GM12865 (cell line): ENCODE measurements around the gene CLPTM1L.
"Not testable (repeated sequence)": the region's sequence is repeated elsewhere in the genome, so short reads cannot be mapped to it uniquely, and the experiment has no call there.

Experiments used
- DNase-seq: peaks from one replicate; pipeline ENCODE4 v3.0.0; 2010; ENCODE audit warnings: low read depth
- H3K4me3 ChIP-seq: 2 replicates; pipeline ENCODE4 v1.5.1; 2011; ENCODE audit warnings: mild to moderate bottlenecking, low read depth, low read length, control low read depth
- TF ChIP-seq, protein P1 (sequence below): IDR thresholded peaks from 2 replicates; pipeline ENCODE4 v1.5.1; 2011; ENCODE audit warnings: low read length, control low read depth, low read depth, inconsistent platforms; ENCODE audit not compliant: insufficient read depth; ENCODE audit errors: missing control alignments

The CLPTM1L gene

DNA sequence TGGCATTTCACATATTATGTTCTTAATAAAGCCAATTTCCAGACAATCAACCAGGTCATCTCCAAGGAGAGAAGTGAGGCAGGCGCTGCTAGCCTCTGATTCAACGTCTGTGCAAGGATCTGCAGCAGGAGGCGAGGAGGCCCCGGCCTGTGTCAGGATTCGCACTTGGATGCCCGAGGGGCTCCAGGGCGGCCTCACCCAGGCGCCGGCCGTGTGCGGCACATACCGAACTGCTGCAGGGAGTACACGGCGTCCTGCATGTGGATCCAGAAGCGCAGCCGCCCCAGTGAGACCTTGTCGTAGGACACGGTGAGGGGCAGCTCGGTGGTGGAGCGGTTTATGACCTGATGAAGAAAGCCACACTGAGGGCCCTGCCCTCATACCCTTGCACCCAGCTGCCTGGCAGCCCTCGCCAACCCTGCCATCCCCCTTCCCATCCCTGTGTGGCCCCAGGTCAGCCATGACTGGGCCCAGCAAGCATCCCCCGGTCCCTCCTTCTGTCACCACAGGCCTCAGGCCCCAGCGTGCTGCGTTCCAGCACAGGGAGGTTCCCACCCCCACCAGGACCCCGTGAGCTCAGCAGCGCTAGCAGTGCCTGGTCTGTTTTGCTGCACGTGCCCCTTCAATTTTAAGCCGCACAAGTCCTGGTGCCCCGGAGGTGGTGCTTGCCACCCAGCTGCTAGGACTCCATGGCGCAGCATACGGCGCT, 9.9 kb downstream of the CLPTM1L start:
- TF ChIP-seq, protein P1, sequence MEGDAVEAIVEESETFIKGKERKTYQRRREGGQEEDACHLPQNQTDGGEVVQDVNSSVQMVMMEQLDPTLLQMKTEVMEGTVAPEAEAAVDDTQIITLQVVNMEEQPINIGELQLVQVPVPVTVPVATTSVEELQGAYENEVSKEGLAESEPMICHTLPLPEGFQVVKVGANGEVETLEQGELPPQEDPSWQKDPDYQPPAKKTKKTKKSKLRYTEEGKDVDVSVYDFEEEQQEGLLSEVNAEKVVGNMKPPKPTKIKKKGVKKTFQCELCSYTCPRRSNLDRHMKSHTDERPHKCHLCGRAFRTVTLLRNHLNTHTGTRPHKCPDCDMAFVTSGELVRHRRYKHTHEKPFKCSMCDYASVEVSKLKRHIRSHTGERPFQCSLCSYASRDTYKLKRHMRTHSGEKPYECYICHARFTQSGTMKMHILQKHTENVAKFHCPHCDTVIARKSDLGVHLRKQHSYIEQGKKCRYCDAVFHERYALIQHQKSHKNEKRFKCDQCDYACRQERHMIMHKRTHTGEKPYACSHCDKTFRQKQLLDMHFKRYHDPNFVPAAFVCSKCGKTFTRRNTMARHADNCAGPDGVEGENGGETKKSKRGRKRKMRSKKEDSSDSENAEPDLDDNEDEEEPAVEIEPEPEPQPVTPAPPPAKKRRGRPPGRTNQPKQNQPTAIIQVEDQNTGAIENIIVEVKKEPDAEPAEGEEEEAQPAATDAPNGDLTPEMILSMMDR = no peak
- no peak for DNase-seq
- H3K4me3 ChIP-seq = no peak overlapping the region

DNA sequence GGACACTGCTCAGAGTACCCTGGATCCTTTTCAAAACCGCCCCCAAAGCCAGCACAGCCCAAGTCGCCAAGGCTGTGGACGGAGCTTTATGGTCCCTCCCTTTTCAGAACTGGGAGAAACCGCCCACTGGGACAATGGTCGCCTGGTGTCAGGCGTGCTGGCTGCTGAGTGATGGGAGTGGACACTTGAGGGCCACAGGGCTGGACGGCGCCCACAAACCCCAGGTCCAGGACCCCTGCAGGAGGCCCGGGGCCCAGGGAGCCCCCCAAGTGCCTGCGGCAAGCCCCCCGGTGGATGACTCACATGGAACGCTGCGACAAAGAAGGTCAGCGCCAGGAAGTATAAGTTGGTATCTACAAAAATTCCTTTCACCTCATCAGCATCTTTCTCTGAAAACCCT, 10.9 kb downstream of the CLPTM1L start:
- TF ChIP-seq, protein P1 = no peak
- DNase-seq = no peak
- H3K4me3 ChIP-seq = no peak overlapping the region

DNA sequence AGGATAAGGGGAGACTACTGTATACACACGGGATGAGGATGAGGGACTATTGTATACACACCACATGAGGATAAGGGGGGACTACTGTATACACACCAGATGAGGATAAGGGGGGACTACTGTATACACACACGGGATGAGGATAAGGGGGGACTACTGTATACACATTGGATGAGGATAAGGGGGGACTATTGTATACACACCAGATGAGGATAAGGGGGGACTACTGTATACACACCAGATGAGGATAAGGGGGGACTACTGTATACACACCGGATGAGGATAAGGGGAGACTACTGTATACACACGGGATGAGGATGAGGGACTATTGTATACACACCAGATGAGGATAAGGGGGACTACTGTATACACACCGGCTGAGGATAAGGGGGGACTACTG, 11.6 kb downstream of the CLPTM1L start:
- not testable (repeated sequence) for H3K4me3 ChIP-seq, DNase-seq

DNA sequence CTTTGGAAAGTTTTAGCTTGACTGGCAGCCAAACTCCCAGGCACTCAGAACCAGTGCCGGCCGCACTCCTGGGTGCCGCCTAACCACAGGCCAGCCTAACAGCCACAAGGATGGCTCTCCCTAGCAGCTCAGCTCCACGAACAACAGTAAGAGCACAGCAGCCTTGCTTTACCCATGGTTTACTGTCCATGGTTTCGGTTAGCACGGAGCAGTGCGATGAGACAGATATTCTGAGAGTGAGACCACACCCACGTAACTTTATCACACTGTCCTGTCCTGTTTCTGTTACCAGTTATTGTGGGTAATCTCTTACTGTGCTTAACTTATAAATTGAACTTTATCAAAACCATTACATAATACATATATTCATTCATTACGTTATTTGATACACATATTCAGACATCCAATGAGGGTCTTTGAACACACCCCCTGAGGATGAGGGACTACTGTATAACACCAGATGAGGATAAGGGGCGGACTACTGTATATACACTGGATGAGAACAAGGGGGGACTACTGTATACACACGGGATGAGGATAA, 12.4 kb downstream of the CLPTM1L start:
- H3K4me3 ChIP-seq = no peak overlapping the region
- TF ChIP-seq, protein P1 = no peak
- no peak for DNase-seq

DNA sequence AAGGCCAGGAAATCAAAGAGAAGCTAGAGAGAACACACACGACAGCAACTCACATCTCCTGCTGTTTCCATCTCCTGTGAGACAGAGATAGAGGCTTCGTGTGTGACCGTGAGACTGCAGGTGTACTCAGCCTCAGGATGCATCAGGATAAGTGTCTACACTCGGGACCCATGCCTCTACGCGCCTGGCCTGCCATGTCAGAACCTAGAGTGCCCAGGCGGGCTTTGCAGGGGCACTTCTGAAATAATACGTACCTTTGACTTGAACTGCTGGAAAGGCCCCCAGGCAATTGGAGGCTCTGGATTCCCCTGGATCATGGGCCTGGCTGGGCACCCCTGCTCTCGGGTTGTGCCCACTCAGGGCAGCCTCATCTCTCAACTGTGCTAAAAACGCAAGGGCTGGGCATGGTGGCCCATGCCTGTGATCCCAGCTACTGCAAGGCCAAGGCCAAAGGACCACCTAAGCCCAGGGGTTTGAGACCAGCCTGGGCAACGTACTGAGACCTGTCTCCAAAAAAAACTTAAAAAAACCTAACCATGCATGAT, 13.0 kb downstream of the CLPTM1L start:
- no peak overlapping the region for H3K4me3 ChIP-seq
- TF ChIP-seq, protein P1 = no peak
- DNase-seq = no peak

DNA sequence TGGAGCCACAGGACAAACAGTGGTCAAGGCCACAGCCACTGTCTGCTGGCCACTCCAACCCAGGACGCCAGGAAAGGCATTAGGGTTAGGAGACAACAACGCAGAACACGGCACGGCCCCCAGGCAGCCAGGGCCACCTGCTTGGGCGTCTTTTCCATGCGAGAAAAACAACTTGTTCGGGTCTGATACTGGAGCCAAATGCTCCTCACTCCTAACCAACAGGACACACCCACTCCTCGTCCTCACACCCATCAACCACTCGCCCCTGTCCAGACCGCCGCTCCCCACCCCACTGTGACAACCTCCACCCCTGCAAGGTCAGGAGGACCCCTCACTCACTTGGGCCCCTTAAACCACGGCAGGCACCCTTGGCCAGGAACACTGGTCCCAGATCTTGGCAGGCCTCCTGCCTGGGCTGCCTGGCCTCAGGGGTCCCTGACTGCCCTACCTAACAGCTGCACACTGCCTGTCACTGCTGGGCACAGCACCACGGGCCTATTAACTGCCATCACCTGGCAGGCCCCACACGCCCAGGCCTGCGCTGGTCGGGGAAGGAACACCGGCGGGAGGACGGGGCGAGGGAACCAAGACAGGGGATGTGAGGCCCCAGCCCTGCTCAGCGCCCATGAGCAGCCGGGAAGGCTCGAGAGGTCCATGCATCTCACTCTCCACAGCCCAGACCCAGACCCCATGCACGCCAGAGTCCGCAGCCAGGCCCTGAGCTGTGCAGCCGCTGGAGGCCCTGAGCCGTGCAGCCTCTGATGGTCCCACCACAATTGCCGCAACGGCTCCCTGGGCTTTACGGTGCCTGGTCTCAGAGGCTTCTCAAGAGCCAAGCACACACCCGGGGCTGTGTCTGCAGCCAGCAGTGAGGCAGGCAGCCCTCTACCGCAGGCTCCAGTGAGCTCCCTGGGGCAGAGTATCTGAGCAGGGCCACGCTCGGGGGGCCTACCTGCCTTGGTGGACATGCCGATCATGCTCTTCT, 13.8 kb downstream of the CLPTM1L start:
- no peak for DNase-seq
- no peak overlapping the region for H3K4me3 ChIP-seq
- TF ChIP-seq, protein P1 = no peak
